Measurements from ENCODE around the gene SLC9A3.

DNA sequence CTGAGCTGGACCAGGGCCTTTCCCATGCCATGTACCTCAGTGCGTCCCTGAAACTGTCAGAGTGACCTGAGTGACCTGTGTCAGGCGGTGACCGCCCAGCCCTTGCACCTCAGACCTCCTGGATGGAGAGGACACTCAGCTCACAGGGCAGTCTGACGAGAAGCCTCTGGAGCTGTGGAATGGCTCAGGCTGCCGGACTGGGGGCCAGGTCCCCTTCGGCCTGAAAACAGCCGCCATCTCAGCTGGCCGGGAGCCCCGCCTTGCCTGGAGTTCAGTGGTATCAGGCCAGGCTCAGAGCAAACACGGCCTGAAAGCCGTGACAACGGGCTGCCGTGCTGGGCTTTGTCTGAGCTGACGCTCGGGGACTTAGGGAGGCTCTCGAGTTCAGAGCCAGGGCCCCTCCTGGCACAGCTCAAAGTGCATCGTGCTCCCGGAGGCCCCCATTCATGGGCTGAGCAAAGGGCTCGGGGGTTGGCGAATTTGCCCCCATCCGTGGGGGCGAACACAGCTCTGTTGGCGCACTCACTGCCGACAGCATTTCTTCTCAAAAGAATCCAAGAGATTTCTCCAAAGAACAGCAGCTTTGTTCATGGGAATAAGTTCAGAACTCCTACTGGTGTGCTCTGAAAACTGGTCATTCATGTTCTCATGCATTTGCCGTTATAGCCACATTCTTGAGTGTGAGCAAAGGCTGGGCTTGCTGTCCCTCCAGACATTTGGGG is 8.4 kb upstream of the SLC9A3 start:
- TF ChIP-seq CSRNP3 (CRISPR knock-in tag; IDR thresholded peaks at IDR 0.05) (no peak), PATZ1 (CRISPR knock-in tag; IDR thresholded peaks at IDR 0.05; ENCODE audit: borderline replicate concordance) (no peak), GLIS3 (CRISPR knock-in tag; IDR thresholded peaks at IDR 0.05) (no peak), ARNTL (CRISPR knock-in tag; IDR thresholded peaks at IDR 0.05; ENCODE audit: borderline replicate concordance, low read depth) (no peak), OSR1 (CRISPR knock-in tag; IDR thresholded peaks at IDR 0.05) (no peak), BACH2 (CRISPR knock-in tag; IDR thresholded peaks at IDR 0.05; ENCODE audit: borderline replicate concordance) (no peak), TOX (CRISPR knock-in tag; IDR thresholded peaks at IDR 0.05; ENCODE audit: borderline replicate concordance) (no peak), ZNF8 (CRISPR knock-in tag; IDR thresholded peaks at IDR 0.05) (no peak)
- TF ChIP-seq, protein P1, sequence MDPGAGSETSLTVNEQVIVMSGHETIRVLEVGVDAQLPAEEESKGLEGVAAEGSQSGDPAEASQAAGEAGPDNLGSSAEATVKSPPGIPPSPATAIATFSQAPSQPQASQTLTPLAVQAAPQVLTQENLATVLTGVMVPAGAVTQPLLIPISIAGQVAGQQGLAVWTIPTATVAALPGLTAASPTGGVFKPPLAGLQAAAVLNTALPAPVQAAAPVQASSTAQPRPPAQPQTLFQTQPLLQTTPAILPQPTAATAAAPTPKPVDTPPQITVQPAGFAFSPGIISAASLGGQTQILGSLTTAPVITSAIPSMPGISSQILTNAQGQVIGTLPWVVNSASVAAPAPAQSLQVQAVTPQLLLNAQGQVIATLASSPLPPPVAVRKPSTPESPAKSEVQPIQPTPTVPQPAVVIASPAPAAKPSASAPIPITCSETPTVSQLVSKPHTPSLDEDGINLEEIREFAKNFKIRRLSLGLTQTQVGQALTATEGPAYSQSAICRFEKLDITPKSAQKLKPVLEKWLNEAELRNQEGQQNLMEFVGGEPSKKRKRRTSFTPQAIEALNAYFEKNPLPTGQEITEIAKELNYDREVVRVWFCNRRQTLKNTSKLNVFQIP (CRISPR knock-in tag; IDR thresholded peaks at IDR 0.05; ENCODE audit: borderline replicate concordance, low read depth): no peak
- TF ChIP-seq, protein P2, sequence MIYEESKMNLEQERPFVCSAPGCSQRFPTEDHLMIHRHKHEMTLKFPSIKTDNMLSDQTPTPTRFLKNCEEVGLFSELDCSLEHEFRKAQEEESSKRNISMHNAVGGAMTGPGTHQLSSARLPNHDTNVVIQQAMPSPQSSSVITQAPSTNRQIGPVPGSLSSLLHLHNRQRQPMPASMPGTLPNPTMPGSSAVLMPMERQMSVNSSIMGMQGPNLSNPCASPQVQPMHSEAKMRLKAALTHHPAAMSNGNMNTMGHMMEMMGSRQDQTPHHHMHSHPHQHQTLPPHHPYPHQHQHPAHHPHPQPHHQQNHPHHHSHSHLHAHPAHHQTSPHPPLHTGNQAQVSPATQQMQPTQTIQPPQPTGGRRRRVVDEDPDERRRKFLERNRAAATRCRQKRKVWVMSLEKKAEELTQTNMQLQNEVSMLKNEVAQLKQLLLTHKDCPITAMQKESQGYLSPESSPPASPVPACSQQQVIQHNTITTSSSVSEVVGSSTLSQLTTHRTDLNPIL (CRISPR knock-in tag; IDR thresholded peaks at IDR 0.05; ENCODE audit: low read depth): no peak
- TF ChIP-seq, protein P3, sequence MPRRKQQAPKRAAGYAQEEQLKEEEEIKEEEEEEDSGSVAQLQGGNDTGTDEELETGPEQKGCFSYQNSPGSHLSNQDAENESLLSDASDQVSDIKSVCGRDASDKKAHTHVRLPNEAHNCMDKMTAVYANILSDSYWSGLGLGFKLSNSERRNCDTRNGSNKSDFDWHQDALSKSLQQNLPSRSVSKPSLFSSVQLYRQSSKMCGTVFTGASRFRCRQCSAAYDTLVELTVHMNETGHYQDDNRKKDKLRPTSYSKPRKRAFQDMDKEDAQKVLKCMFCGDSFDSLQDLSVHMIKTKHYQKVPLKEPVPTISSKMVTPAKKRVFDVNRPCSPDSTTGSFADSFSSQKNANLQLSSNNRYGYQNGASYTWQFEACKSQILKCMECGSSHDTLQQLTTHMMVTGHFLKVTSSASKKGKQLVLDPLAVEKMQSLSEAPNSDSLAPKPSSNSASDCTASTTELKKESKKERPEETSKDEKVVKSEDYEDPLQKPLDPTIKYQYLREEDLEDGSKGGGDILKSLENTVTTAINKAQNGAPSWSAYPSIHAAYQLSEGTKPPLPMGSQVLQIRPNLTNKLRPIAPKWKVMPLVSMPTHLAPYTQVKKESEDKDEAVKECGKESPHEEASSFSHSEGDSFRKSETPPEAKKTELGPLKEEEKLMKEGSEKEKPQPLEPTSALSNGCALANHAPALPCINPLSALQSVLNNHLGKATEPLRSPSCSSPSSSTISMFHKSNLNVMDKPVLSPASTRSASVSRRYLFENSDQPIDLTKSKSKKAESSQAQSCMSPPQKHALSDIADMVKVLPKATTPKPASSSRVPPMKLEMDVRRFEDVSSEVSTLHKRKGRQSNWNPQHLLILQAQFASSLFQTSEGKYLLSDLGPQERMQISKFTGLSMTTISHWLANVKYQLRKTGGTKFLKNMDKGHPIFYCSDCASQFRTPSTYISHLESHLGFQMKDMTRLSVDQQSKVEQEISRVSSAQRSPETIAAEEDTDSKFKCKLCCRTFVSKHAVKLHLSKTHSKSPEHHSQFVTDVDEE (CRISPR knock-in tag; IDR thresholded peaks at IDR 0.05): no peak

All from SK-N-SH treated with all-trans-retinoic acid at 6 μM for 48 hours (cell line).